HUES64 (cell line): Measurements from ENCODE around the gene SPON1.
"Not testable (repeated sequence)": the region's sequence is repeated elsewhere in the genome, so short reads cannot be mapped to it uniquely, and the experiment has no call there.

Source experiments
- H3K27ac ChIP-seq: 2 replicates; pipeline ENCODE4 v1.7.0; 2013; ENCODE audit warnings: low read depth, low read length, inconsistent platforms
- H3K27me3 ChIP-seq: 2 replicates; pipeline ENCODE4 v1.6.1; 2013; ENCODE audit warnings: mild to moderate bottlenecking, low read length; ENCODE audit not compliant: insufficient read depth
- H3K36me3 ChIP-seq: 2 replicates; pipeline ENCODE4 v1.6.1; 2013; ENCODE audit warnings: mild to moderate bottlenecking, low read length; ENCODE audit not compliant: insufficient read depth
- H3K4me1 ChIP-seq: 2 replicates; pipeline ENCODE4 v1.6.1; 2013; ENCODE audit warnings: mild to moderate bottlenecking, low read length, moderate library complexity; ENCODE audit not compliant: insufficient read depth
- H3K4me3 ChIP-seq: 2 replicates; pipeline ENCODE4 v1.5.1; 2013; ENCODE audit warnings: mild to moderate bottlenecking, low read length, moderate library complexity
- H3K9ac ChIP-seq: 2 replicates; pipeline ENCODE4 v1.6.1; 2013; ENCODE audit warnings: mild to moderate bottlenecking, low read depth, low read length
- H3K9me3 ChIP-seq: 2 replicates; pipeline ENCODE4 v1.6.1; 2013; ENCODE audit warnings: low read depth, low read length; ENCODE audit not compliant: insufficient read depth
- WGBS: fragments of 150-250, 120-280 bp; methylation state at CpG from one replicate; pipeline ENCODE4 v1.1.7; 2013; ENCODE audit warnings: missing lambda C conversion rate; 5-methylcytosine and 5-hydroxymethylcytosine counted together

The SPON1 gene

GRCh38 chr11:14262271-14262846 lies 299.8 kb downstream of the SPON1 start:
- H3K9me3 ChIP-seq, result peaks cover 13% of the 10 kb centered on the region; the same call in 1 of the 2 replicates
- WGBS, result 94% methylated on average over 8 of the region's 8 CpGs
- peaks cover 21% of the 10 kb centered on the region for H3K36me3 ChIP-seq
- H3K27me3 ChIP-seq, result no peaks in the 10 kb centered on the region
- no peak overlapping the region for H3K27ac ChIP-seq
- no peaks in the 10 kb centered on the region for H3K4me1 ChIP-seq
- no peak overlapping the region for H3K9ac ChIP-seq
- H3K4me3 ChIP-seq, result no peak overlapping the region

- 92% methylated on average over 2 of the region's 2 CpGs for WGBS
- Histone ChIP-seq H3K27me3 (no peaks in the 10 kb centered on the region), H3K27ac (no peak overlapping the region), H3K9me3 (peaks cover 13% of the 10 kb centered on the region; the same call in 1 of the 2 replicates), H3K4me3 (no peak overlapping the region), H3K36me3 (peaks cover 28% of the 10 kb centered on the region), H3K4me1 (no peaks in the 10 kb centered on the region), H3K9ac (no peak overlapping the region)
These were observed 302.4 kb downstream of the SPON1 start for GRCh38 chr11:14264966-14265365.

- Histone ChIP-seq H3K4me1 (no peaks in the 10 kb centered on the region), H3K9ac (no peak overlapping the region), H3K27me3 (no peaks in the 10 kb centered on the region), H3K4me3 (no peak overlapping the region), H3K27ac (no peak overlapping the region), H3K36me3 (peaks cover 34% of the 10 kb centered on the region), H3K9me3 (peaks cover 13% of the 10 kb centered on the region; the same call in 1 of the 2 replicates)
- 97% methylated on average over 1 of the region's 1 CpG for WGBS
These were observed 304.1 kb downstream of the SPON1 start for GRCh38 chr11:14266622-14267021.

GRCh38 chr11:14267861-14268635 lies 305.5 kb downstream of the SPON1 start:
- no peaks in the 10 kb centered on the region for H3K27me3 ChIP-seq
- 94% methylated on average over 6 of the region's 6 CpGs for WGBS

GRCh38 chr11:14269692-14270573 lies 307.4 kb downstream of the SPON1 start:
- H3K36me3 ChIP-seq, result peaks cover 45% of the 10 kb centered on the region
- 95% methylated on average over 5 of the region's 5 CpGs for whole genome bisulfite sequencing
- H3K27me3 ChIP-seq, result no peaks in the 10 kb centered on the region
- H3K9me3 ChIP-seq, result peaks cover 5% of the 10 kb centered on the region; the same call in 1 of the 2 replicates
- H3K4me1 ChIP-seq, result no peaks in the 10 kb centered on the region
- no peak overlapping the region for H3K4me3 ChIP-seq
- H3K27ac ChIP-seq, result no peak overlapping the region
- H3K9ac ChIP-seq, result no peak overlapping the region

More at GRCh38 chr11:14267861-14268635, 305.5 kb downstream of the SPON1 start:
- Histone ChIP-seq H3K4me3 (no peak overlapping the region), H3K9me3 (peaks cover 13% of the 10 kb centered on the region; the same call in 1 of the 2 replicates), H3K27ac (no peak overlapping the region), H3K9ac (no peak overlapping the region), H3K36me3 (peaks cover 36% of the 10 kb centered on the region), H3K4me1 (no peaks in the 10 kb centered on the region)

GRCh38 chr11:14270690-14271542 lies 308.4 kb downstream of the SPON1 start:
- WGBS, result 74% methylated on average over 6 of the region's 6 CpGs
- Histone ChIP-seq H3K4me1 (no peaks in the 10 kb centered on the region; the same call in 1 of the 2 replicates), H3K4me3 (no peak overlapping the region), H3K9ac (no peak overlapping the region), H3K9me3 (no peaks in the 10 kb centered on the region), H3K36me3 (peaks cover 35% of the 10 kb centered on the region), H3K27ac (no peak overlapping the region), H3K27me3 (no peaks in the 10 kb centered on the region)

- WGBS, result 83% methylated on average over 2 of the region's 2 CpGs
- H3K4me1 ChIP-seq, result no peaks in the 10 kb centered on the region; the same call in 1 of the 2 replicates
- H3K9ac ChIP-seq, result no peak overlapping the region
- no peak overlapping the region for H3K27ac ChIP-seq
- H3K9me3 ChIP-seq, result peaks cover 10% of the 10 kb centered on the region
- peaks cover 44% of the 10 kb centered on the region for H3K36me3 ChIP-seq
- H3K27me3 ChIP-seq, result no peaks in the 10 kb centered on the region
- no peak overlapping the region for H3K4me3 ChIP-seq
These were observed 311.4 kb downstream of the SPON1 start for GRCh38 chr11:14273895-14274294.

GRCh38 chr11:14275076-14275475 lies 312.6 kb downstream of the SPON1 start:
- no peak overlapping the region for H3K4me3 ChIP-seq
- H3K4me1 ChIP-seq, result no peaks in the 10 kb centered on the region; the same call in 1 of the 2 replicates
- H3K9me3 ChIP-seq, result peaks cover 10% of the 10 kb centered on the region
- H3K9ac ChIP-seq, result no peak overlapping the region
- H3K27me3 ChIP-seq, result no peaks in the 10 kb centered on the region
- H3K27ac ChIP-seq, result no peak overlapping the region
- peaks cover 53% of the 10 kb centered on the region for H3K36me3 ChIP-seq

- H3K9ac ChIP-seq, H3K4me1 ChIP-seq, H3K4me3 ChIP-seq, H3K27me3 ChIP-seq, H3K27ac ChIP-seq: not testable (repeated sequence)
- Histone ChIP-seq H3K36me3 (peaks cover 76% of the 10 kb centered on the region), H3K9me3 (peaks cover 10% of the 10 kb centered on the region)
- WGBS, result 94% methylated on average over 1 of the region's 1 CpG
These were observed 316.3 kb downstream of the SPON1 start for GRCh38 chr11:14278869-14279268.

GRCh38 chr11:14288189-14288935 lies 325.8 kb downstream of the SPON1 start:
- H3K9me3 ChIP-seq, result no peaks in the 10 kb centered on the region
- H3K36me3 ChIP-seq, result peaks cover 92% of the 10 kb centered on the region
- 97% methylated on average over 2 of the region's 2 CpGs for WGBS
- no peak overlapping the region for H3K27ac ChIP-seq
- H3K4me1 ChIP-seq, result no peaks in the 10 kb centered on the region
- no peak overlapping the region for H3K4me3 ChIP-seq
- H3K27me3 ChIP-seq, result no peaks in the 10 kb centered on the region
- H3K9ac ChIP-seq, result no peak overlapping the region
